NB4 (cell line): ENCODE measurements around the gene NEU4.
A peak's percentile ranks its signal among the peaks of the same experiment; 100 is the strongest.

ENCODE experiments used
- DNase-seq: peaks from one replicate; pipeline ENCODE4 v3.0.0; 2010; ENCODE audit warnings: low read depth
- H3K4me3 ChIP-seq: one replicate; pipeline ENCODE4 v1.5.1; 2011; ENCODE audit warnings: mild to moderate bottlenecking, low read depth, low read length, moderate library complexity
- MYC ChIP-seq: IDR thresholded peaks from 2 replicates; pipeline ENCODE4 v1.6.1; 2011; ENCODE audit warnings: low read depth, low read length
- POLR2A ChIP-seq: IDR thresholded peaks from 2 replicates; pipeline ENCODE4 v1.6.1; 2011; ENCODE audit warnings: mild to moderate bottlenecking; ENCODE audit not compliant: insufficient read length; ENCODE audit errors: extremely low read depth
- TF ChIP-seq, protein P1 (sequence below): IDR thresholded peaks from one replicate; pipeline ENCODE4 v1.5.1; 2012; ENCODE audit warnings: low read depth, low read length
- TF ChIP-seq, protein P2 (sequence below): IDR thresholded peaks from 2 replicates; pipeline ENCODE4 v1.6.1; 2011; ENCODE audit warnings: low read depth, low read length

NEU4 gene

DNA sequence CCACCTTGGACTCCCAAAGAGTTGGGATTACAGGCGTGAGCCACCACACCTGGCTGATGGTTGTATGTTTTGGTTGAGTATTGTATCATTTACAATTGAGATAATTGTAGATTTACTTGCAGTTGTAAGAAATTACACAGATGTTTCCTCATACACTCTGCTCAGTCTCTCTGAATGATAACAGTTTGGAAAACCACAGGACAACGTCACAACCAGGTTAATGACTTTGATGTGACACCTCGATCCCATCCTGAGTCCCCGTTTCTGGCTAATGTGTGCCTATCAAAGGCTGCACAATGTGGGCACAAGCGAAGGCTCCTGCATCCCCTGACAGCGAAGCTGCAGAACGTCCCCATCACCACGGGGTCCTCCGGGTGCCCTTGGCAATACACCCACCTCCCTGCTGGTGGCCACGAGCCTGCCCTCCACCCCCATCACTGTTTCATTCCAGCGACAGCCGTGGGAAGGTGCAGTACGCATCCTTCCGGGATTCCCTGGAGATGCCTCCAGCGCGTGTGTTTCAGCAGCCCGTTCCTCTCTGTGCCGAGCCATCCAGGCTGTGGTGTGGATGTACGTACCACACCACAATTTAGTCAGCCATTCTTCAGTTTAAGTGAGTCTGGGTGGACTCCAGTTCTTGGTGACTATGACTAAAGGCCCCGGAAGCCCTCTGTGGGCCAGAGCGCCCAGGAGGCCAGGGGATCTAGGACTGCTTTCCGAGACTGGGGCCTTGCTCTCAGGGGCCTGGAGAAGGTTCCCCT is 54.0 kb downstream of the NEU4 start:
- TF ChIP-seq, protein P1, sequence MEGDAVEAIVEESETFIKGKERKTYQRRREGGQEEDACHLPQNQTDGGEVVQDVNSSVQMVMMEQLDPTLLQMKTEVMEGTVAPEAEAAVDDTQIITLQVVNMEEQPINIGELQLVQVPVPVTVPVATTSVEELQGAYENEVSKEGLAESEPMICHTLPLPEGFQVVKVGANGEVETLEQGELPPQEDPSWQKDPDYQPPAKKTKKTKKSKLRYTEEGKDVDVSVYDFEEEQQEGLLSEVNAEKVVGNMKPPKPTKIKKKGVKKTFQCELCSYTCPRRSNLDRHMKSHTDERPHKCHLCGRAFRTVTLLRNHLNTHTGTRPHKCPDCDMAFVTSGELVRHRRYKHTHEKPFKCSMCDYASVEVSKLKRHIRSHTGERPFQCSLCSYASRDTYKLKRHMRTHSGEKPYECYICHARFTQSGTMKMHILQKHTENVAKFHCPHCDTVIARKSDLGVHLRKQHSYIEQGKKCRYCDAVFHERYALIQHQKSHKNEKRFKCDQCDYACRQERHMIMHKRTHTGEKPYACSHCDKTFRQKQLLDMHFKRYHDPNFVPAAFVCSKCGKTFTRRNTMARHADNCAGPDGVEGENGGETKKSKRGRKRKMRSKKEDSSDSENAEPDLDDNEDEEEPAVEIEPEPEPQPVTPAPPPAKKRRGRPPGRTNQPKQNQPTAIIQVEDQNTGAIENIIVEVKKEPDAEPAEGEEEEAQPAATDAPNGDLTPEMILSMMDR = no peak
- TF ChIP-seq, protein P2, sequence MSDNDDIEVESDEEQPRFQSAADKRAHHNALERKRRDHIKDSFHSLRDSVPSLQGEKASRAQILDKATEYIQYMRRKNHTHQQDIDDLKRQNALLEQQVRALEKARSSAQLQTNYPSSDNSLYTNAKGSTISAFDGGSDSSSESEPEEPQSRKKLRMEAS = no peak
- TF ChIP-seq MYC = no peak
- no peak for TF ChIP-seq POLR2A
- H3K4me3 ChIP-seq = no peak overlapping the region
- DNase-seq = no peak

DNA sequence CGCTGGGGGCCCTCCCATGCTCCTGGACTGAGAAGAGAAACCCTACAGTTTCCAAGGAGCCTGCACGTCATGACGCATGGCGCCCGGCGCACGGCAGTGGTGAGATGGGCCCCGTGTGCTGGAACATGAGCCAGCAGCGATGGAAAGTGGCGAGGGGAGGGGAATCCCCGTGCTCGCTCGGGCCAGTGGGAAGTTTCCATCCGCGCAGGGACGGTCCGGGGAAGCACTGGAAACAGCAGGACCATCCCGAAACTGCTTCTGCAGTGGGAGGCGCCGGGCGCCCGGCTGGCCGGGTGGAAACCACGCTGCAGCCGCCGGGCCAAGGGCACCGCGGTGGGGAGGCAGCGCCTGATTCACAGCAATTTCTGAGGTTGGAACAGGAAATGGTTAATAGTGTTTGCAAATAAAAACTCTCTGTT is 54.6 kb downstream of the NEU4 start:
- no peak for TF ChIP-seq POLR2A
- TF ChIP-seq, protein P1 = no peak
- TF ChIP-seq MYC = peak; percentile 24; the same call in 1 of the 2 replicates
- H3K4me3 ChIP-seq = no peak overlapping the region

DNA sequence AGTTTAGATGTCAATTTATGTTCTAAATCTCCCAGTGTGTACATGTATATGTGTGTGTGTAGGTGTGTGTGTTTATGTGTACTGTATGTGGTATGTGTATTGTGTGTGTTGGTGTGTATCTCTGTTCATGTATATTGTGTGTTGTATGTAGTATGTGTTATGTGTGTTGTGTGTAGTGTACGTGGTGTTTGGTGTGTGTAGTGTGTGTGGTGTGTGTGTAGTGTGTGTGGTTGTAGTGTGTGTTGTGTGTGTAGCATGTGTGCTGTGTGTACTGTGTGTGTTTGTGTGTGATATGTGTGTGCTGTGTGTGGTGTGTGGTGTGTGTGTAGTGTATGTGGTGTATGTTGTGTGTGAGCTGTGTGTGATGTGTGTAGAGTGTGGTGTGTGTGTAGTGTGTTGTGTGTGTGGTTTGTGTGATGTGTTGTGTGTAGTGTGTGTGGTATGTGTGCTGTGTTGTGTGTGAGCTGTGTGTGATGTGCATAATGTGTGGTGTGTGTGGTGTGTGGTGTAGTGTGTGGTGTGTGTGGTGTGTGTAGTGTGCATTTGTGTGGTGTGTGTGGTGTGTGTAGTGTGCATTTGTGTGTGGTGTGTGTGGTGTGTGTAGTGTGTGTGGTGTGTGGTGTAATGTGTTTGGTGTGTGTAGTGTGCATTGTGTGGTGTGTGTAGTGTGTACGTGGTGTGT is 55.3 kb downstream of the NEU4 start:
- no peak for DNase-seq
- no peak overlapping the region for H3K4me3 ChIP-seq
- TF ChIP-seq POLR2A = no peak
- TF ChIP-seq, protein P2 = no peak
- TF ChIP-seq MYC = no peak
- TF ChIP-seq, protein P1 = no peak

More for the DNA sequence above, 54.6 kb downstream of the NEU4 start:
- DNase-seq = peak; percentile 57

DNA sequence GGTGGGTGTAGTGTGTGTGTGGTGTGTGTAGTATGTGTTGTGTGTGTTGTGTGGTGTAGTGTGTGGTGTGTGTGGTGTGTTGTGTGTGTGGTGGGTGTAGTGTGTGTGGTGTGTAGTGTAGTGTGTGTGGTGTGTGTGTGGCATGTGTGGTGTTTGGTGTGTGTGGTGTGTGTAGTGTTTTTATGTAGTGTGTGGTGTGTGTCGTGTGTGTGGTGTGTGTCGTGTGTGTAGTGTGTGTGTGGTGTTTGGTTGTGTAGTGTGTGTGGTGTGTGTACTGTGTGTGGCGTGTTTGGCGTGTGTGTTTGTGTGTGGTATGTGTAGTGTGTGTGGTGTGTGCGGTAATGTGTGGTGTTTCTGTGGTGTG is 55.8 kb downstream of the NEU4 start:
- TF ChIP-seq MYC (no peak), POLR2A (no peak)
- TF ChIP-seq, protein P1 = no peak
- TF ChIP-seq, protein P2 = no peak
- DNase-seq = no peak
- no peak overlapping the region for H3K4me3 ChIP-seq

DNA sequence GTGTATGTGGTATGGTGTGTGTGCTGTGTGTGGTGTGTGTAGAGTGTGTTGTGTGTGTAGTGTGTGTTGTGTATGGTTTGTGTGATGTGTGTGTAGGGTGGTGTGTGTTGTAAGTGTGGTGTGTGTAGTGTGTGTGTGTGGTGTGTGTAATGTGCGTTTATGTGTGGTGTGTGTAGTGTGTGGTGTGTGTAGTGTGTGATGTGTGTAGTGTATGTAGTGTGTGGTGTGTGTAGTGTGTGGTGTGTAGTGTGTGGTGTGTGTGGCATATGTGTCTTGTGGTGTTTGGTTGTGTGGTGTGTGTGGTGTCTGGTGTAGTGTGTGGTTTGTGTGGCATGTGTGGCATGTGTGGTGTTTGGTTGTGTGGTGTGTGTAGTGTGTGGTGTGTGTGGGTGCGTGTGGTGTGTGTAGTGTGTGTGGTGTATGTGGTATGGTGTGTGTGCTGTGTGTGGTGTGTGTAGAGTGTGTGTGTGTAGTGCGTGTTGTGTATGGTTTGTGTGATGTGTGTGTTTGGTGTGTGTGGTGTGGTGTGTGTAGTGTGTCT is 56.5 kb downstream of the NEU4 start:
- TF ChIP-seq MYC (no peak), POLR2A (no peak)
- TF ChIP-seq, protein P1 = no peak
- TF ChIP-seq, protein P2 = no peak
- H3K4me3 ChIP-seq = no peak overlapping the region
- no peak for DNase-seq
